ENCODE results near the gene BCAS3.

DNA sequence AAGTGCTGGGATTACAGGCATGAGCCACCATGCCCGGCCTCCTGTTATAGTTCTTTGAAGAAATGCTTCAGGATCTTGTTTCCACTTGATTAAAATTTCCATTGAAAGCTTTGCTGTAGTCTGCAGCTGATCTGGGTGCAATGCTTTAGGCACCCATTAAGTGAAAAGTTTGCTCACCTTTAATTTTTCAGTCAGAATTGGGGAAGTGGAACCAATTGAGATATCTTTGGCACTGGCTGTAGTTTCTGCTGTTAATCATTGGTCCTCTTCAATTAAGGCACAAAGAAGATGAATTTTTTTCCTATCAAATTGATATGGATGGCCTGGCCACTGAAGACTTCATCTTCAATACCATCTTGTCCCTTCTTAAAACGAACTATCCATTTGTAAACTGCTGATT lies 385.9 kb downstream of the BCAS3 start:
- TF ChIP-seq FOXM1 (IDR thresholded peaks at IDR 0.05; ENCODE audit: borderline replicate concordance) (no peak), NFRKB (IDR thresholded peaks at IDR 0.05) (no peak), BHLHE40 (IDR thresholded peaks at IDR 0.05; ENCODE audit: borderline replicate concordance) (no peak), FOXA1 (IDR thresholded peaks at IDR 0.05) (no peak), SP1 (IDR thresholded peaks at IDR 0.05) (no peak), ARNT (IDR thresholded peaks at IDR 0.05) (no peak), L3MBTL2 (conservative IDR thresholded peaks at IDR 0.05) (no peak), FOXK2 (IDR thresholded peaks at IDR 0.05) (no peak)
